GM19099 (cell line): ENCODE data around the gene IGSF3.

Experiments
- POLR2A ChIP-seq: IDR thresholded peaks from 3 replicates; pipeline ENCODE4 v1.6.1; 2011; ENCODE audit warnings: low read depth; ENCODE audit not compliant: insufficient read length; ENCODE audit errors: extremely low read depth

The IGSF3 gene

DNA sequence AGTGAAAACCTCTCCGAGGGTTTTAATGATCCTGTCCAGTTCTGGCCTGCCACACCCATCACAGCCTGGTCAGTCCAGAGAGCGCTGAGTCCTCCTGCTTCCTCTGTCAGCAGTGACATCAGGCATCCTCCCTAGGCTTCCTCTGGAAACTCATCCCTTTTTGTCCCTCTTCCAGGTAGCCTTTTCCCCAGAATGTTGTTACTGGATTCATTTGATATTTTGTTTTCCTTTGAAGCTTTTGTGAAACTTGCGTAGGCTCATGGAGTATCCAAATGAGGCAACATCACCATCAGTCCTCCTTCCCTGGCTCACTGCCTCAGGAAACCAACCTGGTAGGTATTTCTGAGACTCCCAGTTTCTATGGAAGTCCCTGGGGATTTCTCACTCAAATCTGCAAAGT is 27.0 kb upstream of the IGSF3 start:
- TF ChIP-seq POLR2A = no peak

DNA sequence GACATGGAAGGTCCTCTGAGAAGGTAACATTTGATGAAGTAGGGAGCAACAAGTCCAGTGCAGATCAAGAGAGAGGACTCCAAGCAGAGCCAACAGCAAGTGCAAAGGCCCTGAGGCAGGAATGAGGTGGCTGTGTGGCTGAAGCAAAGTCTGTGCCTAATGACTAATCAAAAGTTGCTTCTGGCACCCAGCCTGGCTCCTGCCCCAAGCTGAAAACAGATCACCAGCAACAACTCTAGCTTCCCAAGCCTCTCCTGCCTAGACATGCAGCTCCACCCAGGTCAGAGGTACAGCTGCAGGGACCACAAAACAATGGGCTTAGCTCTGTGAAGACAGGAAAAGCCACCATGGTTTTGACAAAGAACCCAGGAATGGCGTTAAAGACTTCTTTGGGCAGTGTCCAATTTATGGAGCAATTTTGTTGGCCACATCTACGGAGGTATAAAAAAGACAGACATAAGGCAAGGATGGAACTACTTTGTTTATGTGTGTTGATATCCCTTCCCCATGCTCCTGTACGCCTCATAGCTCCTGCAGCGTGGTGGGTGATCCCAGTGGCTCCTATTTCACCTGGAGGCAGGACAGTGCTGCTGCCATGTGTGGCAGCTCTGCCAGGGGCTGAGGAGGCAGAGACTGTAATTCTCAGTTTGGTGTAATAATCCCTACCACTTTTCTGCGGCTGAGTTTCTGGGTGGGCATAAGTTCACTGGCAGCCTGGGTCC is 26.4 kb upstream of the IGSF3 start:
- TF ChIP-seq POLR2A = no peak

DNA sequence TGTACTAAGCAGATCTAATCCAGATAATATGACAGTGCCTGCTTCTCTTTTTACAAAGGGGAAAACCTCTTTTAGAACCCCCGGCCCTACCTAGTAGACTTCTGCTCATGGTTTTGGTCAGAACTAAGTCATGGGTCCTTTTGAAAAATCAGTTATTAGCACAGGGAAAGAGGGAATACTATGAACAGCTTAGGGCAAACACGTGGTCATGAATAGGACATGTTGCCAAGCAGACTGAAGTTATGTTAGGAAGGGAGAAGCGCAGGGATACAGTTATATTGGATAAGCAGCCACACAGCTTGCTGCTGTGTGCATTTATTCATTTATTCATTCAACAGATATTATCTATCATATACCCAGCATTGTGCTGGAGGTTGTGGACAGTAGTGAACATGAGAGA is 25.3 kb upstream of the IGSF3 start:
- TF ChIP-seq POLR2A = no peak

GRCh38 chr1:116690849-116691406 is 23.4 kb upstream of the IGSF3 start:
- no peak for TF ChIP-seq POLR2A

DNA sequence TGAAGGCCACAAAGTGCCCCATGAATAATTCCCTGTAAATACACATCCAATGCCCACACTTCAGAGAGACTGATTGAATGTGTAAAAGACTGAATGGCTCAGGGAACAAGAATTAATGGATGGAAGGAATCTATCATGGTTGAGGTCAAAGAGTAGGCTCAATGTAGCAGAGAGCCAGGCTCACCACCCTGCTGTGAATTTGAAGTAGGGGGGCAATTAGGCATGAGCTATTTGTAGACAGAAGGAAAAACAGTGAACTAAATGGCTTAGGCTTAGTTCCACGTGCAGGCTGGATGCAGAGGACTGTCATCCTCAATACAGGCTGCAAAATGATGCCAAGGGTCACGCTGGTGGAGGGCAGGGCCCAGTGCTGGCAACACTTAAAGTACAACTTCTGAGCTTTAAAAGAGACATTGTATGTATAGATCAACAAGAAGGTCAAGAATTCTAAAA is 22.9 kb upstream of the IGSF3 start:
- no peak for TF ChIP-seq POLR2A

DNA sequence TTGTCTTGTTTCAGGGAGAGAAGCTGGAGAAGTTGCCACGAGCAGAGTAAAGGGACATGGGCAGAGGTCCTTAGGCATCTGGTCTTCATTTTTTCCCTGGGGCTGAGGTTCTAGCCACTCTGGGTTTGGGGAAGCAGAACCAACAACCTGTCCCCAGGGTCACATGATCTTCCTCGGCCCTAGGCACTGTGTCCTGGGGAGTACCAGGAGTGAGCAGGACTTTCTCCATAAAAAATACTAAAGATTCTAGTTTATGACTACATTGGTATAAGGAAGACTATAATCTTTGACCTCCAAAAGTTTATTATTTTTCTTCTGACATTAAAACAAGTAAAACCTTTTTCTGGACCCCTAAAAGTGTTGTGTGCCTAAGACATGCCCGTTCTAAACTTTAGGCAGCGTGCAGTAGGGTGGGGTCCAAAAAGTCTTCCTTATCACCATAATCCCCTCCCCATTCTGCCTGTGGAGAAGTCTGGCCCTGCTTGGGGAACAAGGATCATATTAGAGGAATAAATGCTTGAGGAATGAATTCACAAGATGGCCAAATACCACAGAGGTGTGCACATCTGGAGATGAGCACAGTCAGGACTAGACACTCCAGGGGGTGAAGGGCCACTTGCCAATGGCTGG is 19.3 kb upstream of the IGSF3 start:
- TF ChIP-seq POLR2A = no peak

- TF ChIP-seq POLR2A = no peak
Measured at GRCh38 chr1:116686175-116686574, 18.6 kb upstream of the IGSF3 start.

GRCh38 chr1:116684575-116684974 is 17.0 kb upstream of the IGSF3 start:
- TF ChIP-seq POLR2A = no peak

- no peak for TF ChIP-seq POLR2A
Measured at GRCh38 chr1:116682641-116683221, 15.2 kb upstream of the IGSF3 start.

DNA sequence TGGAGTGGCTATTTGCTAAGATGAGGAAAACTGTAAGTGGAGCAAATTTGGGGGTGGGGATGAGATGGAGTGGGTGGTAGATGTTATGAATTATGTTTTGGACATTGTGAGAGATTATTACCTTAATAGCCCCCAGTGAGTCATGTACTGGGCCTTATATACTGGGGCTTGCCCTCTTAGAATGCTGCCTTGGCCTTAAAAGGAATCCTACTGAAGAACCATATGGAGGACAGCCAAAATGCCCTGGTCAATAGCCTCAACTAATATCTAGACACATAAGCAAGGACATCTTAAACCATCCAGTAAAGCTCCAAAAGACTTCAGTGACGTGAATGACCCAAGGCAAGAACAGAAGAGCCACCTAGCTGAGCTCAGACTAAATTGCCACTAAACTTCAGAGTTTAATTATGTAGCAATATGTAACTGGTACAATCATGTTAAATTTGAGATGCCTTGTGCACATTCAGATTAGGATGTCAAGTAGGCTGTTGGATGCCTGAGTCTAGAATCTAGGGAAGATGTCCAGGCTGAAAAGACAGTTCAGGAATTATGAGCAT is 13.9 kb upstream of the IGSF3 start:
- TF ChIP-seq POLR2A = no peak

GRCh38 chr1:116680752-116681151 is 13.2 kb upstream of the IGSF3 start:
- TF ChIP-seq POLR2A = no peak

GRCh38 chr1:116679828-116680628 is 12.5 kb upstream of the IGSF3 start:
- no peak for TF ChIP-seq POLR2A

GRCh38 chr1:116679091-116679827 is 11.7 kb upstream of the IGSF3 start:
- TF ChIP-seq POLR2A = no peak

DNA sequence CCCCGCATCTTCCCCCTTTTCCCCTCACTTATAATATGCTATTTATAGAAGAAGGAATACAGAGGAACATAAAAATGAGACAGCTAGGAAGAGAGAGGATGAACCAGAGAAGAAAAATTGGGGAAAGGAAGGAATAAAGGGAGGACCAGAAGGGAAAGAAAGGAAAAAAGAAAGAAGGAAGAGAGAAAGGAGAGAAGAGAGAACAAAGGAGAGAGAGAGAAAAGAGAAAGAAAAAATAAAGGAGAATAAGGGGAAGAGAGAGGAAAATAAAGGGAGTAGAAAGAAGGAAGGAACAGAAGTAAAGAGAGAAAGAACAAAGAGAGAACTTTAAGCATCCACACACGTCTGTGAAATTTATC is 11.2 kb upstream of the IGSF3 start:
- no peak for TF ChIP-seq POLR2A
